PC-3 (cell line): ENCODE results near the gene CYP11A1.

Experiments used
- CTCF ChIP-seq: fragments of 300-600 bp; sonication (generic); conservative IDR thresholded peaks from 2 replicates; pipeline ENCODE4 v1.5.1; 2017; ENCODE audit warnings: antibody characterized with exemption, low read depth, mild to moderate bottlenecking, low read length
- EZH2phosphoT487 ChIP-seq: fragments of 300-600 bp; sonication (generic); IDR thresholded peaks from 2 replicates; pipeline ENCODE4 v1.6.1; 2018; ENCODE audit warnings: mild to moderate bottlenecking, antibody characterized with exemption, low read length, borderline replicate concordance

- TF ChIP-seq EZH2phosphoT487 (no peak), CTCF (no peak)
Observed at GRCh38 chr15:74370471-74370870, 3.0 kb upstream of the CYP11A1 start.
